Suprapubic skin (tissue), 3 donors: ENCODE measurements around the gene UHRF1.

Experiments used
- EP300 ChIP-seq: sonication (generic); formaldehyde crosslinking; IDR thresholded peaks from one replicate; pipeline ENCODE4 v1.6.1; 2017; ENCODE audit warnings: antibody characterized with exemption
- POLR2A ChIP-seq, 2 donors: fragments of 450-650 bp; IDR thresholded peaks; one replicate each; pipeline ENCODE4 v1.6.1; 2017; ENCODE audit warnings: antibody characterized with exemption in 2 of 2, mild to moderate bottlenecking in 2 of 2, moderate library complexity in 2 of 2
- TF ChIP-seq, protein P1 (sequence below), 2 donors: fragments of 200-600 bp in 1 of 2; fragments of 450-650 bp in 1 of 2; sonication (generic) in 1 of 2; IDR thresholded peaks; one replicate each; pipeline ENCODE4 v1.5.1; 2016 to 2019; ENCODE audit warnings: antibody characterized with exemption in 2 of 2, mild to moderate bottlenecking in 1 of 2, moderate library complexity in 1 of 2

DNA sequence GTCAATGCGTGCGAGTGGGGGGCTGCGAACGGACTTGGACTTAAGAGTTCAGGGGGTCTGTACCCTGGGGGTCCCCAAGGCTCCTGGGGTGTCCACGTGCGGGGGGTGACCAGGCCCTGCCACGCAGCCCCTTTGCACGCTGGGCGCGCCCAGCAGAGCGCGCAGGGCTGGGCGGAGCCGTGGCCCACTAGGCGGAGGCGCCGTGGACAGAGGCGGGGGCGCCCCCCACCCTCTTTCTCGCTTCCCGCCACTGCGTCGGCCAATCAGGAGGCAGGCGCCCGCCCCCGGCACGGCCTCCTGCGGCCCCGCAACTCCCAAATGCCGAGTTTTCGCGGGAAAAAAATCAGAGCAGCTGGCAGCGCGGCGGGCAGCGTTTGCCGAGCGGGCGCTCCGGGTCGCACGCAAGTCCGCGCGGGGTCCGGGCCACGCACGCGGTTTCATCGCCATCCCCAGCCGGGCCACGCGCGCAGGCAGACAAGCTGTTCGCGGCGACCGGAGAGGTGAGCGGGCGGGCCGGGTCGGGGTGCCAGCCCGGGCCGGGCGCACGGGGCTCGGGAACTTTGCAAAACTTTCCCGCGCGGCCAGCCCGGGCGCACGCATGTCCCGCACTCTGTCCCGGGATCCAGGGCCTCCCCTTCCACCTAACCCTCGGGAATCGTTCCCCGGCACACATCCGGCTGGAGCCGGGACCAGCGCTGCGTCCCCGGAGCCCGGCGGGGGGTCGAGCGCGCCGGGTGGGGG lies at the start of gene UHRF1:
- TF ChIP-seq, protein P1, sequence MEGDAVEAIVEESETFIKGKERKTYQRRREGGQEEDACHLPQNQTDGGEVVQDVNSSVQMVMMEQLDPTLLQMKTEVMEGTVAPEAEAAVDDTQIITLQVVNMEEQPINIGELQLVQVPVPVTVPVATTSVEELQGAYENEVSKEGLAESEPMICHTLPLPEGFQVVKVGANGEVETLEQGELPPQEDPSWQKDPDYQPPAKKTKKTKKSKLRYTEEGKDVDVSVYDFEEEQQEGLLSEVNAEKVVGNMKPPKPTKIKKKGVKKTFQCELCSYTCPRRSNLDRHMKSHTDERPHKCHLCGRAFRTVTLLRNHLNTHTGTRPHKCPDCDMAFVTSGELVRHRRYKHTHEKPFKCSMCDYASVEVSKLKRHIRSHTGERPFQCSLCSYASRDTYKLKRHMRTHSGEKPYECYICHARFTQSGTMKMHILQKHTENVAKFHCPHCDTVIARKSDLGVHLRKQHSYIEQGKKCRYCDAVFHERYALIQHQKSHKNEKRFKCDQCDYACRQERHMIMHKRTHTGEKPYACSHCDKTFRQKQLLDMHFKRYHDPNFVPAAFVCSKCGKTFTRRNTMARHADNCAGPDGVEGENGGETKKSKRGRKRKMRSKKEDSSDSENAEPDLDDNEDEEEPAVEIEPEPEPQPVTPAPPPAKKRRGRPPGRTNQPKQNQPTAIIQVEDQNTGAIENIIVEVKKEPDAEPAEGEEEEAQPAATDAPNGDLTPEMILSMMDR (IDR thresholded peaks at IDR 0.05): no peak
- TF ChIP-seq POLR2A (IDR thresholded peaks at IDR 0.05) (no peak), EP300 (no peak)
